Measurements from ENCODE around the gene SYP.

- TF ChIP-seq CTCF (tag by site-specific recombination; IDR thresholded peaks at IDR 0.05), result no peak
- TF ChIP-seq ZNF140 (tag by site-specific recombination; IDR thresholded peaks at IDR 0.05), result no peak
- no peak for TF ChIP-seq YY1 (tag by site-specific recombination; IDR thresholded peaks at IDR 0.05)
- no peak for TF ChIP-seq ZBTB48 (tag by site-specific recombination; IDR thresholded peaks at IDR 0.05)
- no peak for TF ChIP-seq PBX3 (CRISPR knock-in tag; IDR thresholded peaks at IDR 0.05)
- TF ChIP-seq, protein P1, sequence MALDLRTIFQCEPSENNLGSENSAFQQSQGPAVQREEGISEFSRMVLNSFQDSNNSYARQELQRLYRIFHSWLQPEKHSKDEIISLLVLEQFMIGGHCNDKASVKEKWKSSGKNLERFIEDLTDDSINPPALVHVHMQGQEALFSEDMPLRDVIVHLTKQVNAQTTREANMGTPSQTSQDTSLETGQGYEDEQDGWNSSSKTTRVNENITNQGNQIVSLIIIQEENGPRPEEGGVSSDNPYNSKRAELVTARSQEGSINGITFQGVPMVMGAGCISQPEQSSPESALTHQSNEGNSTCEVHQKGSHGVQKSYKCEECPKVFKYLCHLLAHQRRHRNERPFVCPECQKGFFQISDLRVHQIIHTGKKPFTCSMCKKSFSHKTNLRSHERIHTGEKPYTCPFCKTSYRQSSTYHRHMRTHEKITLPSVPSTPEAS (tag by site-specific recombination; IDR thresholded peaks at IDR 0.05), result no peak
- TF ChIP-seq ZNF416 (tag by site-specific recombination; IDR thresholded peaks at IDR 0.05), result no peak
- no peak for TF ChIP-seq ZNF148 (tag by site-specific recombination; IDR thresholded peaks at IDR 0.05; ENCODE audit: borderline replicate concordance)
- TF ChIP-seq ZNF398 (tag by site-specific recombination; IDR thresholded peaks at IDR 0.05), result no peak
Measured at GRCh38 chrX:49249071-49249470, 49.1 kb upstream of the SYP start.
